22Rv1 (cell line): ENCODE results near the gene DTD1.

ENCODE experiments used
- ZFX ChIP-seq: fragments of 450-650 bp; IDR thresholded peaks from 2 replicates; pipeline ENCODE4 v1.6.1; 2017; ENCODE audit warnings: antibody characterized with exemption, borderline replicate concordance
- TF ChIP-seq, protein P1 (sequence below): fragments of 450-650 bp; IDR thresholded peaks from 2 replicates; pipeline ENCODE4 v1.5.1; 2017; ENCODE audit warnings: mild to moderate bottlenecking

DNA sequence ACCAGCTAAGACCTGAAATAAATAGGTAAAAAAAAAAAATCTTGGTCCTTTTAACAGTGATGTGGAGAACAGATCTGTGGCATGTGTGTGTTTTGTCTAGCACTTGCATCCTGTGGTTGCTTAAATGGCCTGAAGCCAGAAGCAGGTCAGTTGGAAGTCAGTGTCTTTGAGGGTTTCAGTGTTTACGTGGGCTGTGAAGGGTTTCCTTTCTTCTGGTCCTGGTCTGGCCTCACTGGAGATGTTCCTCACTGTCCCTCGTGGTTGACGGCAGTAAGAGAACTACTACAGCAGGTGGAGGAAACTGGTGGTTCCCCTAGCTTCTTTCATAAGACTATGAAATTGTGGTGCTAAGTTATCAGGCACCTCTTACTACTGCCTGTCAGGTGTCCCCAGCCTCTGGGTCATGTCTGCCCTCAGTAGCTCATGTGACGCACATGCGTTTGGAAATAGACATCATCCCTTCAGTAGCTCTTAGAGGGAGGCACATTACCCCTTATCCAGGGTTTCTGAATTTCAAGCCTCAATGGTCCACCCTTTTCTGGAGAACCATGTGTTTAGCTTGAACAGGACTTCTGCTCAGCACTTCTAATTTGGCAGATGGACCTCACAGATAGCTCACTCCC, 166.3 kb downstream of the DTD1 start:
- no peak for TF ChIP-seq ZFX
- TF ChIP-seq, protein P1, sequence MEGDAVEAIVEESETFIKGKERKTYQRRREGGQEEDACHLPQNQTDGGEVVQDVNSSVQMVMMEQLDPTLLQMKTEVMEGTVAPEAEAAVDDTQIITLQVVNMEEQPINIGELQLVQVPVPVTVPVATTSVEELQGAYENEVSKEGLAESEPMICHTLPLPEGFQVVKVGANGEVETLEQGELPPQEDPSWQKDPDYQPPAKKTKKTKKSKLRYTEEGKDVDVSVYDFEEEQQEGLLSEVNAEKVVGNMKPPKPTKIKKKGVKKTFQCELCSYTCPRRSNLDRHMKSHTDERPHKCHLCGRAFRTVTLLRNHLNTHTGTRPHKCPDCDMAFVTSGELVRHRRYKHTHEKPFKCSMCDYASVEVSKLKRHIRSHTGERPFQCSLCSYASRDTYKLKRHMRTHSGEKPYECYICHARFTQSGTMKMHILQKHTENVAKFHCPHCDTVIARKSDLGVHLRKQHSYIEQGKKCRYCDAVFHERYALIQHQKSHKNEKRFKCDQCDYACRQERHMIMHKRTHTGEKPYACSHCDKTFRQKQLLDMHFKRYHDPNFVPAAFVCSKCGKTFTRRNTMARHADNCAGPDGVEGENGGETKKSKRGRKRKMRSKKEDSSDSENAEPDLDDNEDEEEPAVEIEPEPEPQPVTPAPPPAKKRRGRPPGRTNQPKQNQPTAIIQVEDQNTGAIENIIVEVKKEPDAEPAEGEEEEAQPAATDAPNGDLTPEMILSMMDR: no peak
